GM18499 (cell line): ENCODE results near the gene NOG.

Source experiments
- ATAC-seq: cut with Tn5 transposase; IDR thresholded peaks from one replicate; pipeline ENCODE4 v1.9.1; 2021; ENCODE audit warnings: moderate number of reproducible peaks; ENCODE audit not compliant: insufficient read depth, unreplicated experiment

Gene NOG

GRCh38 chr17:56633681-56634080 is 40.2 kb downstream of the NOG start:
- ATAC-seq, result no peak

- ATAC-seq, result no peak
These were observed 42.1 kb downstream of the NOG start for GRCh38 chr17:56635641-56636040.

- no peak for ATAC-seq
These were observed 42.8 kb downstream of the NOG start for GRCh38 chr17:56636265-56636664.

GRCh38 chr17:56637254-56637653 is 43.8 kb downstream of the NOG start:
- ATAC-seq, result no peak

- no peak for ATAC-seq
These were observed 45.1 kb downstream of the NOG start for GRCh38 chr17:56638591-56639051.

- ATAC-seq, result no peak
These were observed 46.0 kb downstream of the NOG start for GRCh38 chr17:56639517-56639916.

GRCh38 chr17:56640116-56640515 is 46.6 kb downstream of the NOG start:
- ATAC-seq, result no peak

- no peak for ATAC-seq
These were observed 47.9 kb downstream of the NOG start for GRCh38 chr17:56641373-56641772.

GRCh38 chr17:56641894-56642293 is 48.4 kb downstream of the NOG start:
- ATAC-seq, result no peak

GRCh38 chr17:56642424-56642823 is 48.9 kb downstream of the NOG start:
- no peak for ATAC-seq
